HG03460 (cell line): ENCODE results near the gene TAF1A.
"Not testable (repeated sequence)": the region's sequence is repeated elsewhere in the genome, so short reads cannot be mapped to it uniquely, and the experiment has no call there.

Experiments
- ATAC-seq: cut with Tn5 transposase; IDR thresholded peaks from one replicate; pipeline ENCODE4 v1.9.1; 2021; ENCODE audit not compliant: unreplicated experiment

The TAF1A gene

GRCh38 chr1:222589462-222590302, at the start of gene TAF1A:
TAF1A (minus strand) TSS chr1:222589933.
- ATAC-seq = peak; percentile 100

DNA sequence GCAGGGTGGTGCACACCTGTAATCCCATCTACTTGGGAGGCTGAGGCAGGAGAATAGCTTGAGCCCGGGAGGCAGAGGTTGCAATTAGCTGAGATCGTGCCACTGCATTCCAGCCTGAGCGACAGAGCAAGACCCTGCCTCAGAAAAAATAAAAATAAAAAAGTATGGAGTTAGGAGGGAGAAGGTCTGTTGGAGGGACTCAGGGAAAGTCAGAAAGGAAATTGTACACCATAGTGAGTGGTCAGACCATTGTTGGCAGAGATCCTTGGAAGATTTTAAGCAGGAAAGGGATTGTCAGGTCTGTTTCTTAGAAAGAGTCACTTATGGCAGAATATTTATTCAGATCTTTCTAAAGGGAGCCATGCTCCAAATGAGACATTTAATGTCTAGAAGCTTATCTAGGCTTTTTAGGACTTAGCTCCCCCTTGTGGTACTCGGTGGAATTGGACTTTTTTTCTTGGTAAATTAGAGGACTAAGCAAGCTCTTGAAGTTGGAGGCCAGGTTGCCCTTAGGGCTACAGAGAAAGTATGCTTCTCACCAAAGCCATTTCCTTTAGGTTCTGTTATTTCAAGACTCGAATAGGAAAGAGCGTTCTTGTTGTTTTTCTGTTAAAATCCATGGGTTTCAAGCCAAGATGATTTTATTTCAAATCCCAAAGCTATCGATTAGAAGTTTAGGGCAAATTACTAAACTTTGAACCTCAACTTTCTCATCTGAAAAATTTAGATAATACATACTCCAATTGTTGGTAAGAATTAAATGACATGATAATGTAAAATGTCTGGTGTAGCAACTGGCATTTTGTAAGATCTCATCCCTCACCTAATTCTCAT, 44.7 kb upstream of the TAF1A start:
- no peak for ATAC-seq

DNA sequence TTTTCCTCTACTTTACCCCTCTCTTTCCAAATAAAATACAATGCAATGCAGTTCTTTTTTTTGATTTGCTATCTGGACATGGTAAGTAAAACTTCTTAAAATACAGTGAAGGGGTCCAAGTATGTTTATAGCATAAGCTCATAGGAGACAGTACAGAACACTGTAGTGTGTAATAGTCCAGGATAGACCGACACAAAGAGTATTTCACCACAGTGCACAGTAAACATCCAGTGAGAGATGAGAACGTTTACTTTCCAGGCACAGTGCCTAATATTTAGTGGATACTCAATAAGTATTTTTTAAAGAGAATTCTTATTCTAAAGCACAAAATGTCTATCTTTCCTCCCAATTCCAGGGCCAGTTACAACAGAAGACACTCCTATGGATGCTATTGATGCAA, 43.0 kb upstream of the TAF1A start:
- ATAC-seq = no peak

- ATAC-seq = no peak
Observed at GRCh38 chr1:222631611-222632208, 42.0 kb upstream of the TAF1A start.

DNA sequence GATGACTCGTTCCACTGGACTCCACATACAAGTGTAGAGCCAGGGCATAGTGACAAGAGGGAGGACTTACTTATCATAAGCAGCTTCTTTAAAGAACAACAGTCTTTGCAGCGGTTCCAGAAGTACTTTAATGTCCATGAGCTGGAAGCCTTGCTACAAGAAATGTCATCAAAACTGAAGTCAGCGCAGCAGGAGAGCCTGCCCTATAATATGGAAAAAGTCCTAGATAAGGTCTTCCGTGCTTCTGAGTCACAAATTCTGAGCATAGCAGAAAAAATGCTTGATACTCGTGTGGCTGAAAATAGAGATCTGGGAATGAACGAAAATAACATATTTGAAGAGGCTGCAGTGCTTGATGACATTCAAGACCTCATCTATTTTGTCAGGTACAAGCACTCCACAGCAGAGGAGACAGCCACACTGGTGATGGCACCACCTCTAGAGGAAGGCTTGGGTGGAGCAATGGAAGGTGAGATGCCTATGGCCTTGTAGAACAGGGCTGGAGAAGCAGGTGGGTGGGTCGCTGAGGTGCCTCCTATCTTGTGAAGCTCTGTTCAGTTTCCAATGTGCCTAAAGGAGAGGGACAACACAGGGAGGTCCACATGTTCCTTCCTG, 40.3 kb upstream of the TAF1A start:
- no peak for ATAC-seq

DNA sequence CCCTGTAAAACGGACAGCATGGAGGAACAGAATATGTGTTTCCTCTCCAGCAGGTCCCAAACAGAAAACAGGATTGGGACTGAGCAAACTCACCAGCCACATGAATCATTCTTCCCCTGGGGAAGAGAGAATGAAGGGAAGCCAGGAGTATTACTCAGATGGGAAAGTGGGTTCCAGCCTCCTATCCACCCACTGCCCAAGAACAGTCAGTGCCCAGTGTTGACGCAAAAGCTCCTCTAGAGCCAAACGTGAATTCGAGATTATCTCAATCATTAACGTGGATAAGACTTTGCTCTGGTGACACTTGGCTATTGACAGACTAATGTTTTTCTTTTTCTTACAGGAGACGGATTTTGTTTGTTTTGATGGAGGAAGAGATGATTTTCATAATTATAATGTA, 37.5 kb upstream of the TAF1A start:
- no peak for ATAC-seq

DNA sequence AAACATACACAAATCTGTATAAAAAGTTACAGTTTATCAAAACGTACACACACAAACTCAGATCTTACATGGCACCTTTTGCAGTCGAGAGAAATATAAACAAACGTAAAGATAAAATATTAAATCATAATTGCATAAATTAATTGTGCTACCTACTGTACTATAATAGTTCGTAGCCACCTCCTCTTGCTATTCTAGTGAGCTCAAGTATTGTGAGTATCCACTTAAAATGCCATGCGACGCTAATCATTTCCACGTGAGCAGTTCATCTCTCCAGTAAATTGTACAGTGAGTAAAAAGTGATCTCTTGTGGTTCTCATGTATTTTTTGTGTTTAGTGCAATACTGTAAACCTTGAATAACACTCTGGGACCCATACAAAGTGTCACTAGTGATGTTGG, 34.5 kb upstream of the TAF1A start:
- no peak for ATAC-seq

DNA sequence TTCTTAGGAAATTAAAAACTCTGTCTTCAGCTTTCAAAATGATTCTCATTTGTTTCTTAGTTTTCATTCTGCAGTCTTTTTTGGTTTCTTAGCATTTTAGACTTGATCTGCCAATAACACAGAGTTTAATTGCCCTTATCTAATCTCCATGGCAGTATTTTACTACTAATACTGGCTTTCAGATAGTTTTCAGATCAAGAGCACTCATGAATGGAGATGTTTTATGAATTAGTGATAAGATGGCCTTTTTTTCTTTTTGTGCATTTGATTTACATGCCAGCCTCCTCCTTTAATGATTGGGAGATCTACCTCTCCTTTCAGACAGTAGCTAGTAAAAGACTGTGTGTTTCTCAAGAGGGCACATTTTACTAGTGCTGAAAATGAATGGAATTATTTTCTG, 33.7 kb upstream of the TAF1A start:
- no peak for ATAC-seq

DNA sequence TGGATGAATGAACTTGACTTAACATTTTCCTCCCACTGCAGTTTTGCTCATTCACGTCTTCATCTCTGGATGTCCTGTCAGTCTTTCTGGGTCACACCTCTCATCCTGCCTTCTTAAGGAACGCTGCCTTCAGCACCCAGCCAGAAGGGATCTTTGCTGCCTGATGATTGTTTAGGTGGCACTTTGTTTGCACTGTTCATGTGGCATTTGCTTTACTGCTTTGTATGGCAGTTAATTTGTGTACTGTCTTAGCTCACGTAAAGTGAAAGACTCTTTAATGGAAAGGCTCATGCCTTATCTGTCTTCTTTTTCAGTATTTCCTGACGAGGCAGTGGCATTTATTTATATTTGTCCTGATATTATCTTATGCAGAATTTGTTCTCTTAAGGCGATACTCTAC, 33.0 kb upstream of the TAF1A start:
- ATAC-seq = no peak

DNA sequence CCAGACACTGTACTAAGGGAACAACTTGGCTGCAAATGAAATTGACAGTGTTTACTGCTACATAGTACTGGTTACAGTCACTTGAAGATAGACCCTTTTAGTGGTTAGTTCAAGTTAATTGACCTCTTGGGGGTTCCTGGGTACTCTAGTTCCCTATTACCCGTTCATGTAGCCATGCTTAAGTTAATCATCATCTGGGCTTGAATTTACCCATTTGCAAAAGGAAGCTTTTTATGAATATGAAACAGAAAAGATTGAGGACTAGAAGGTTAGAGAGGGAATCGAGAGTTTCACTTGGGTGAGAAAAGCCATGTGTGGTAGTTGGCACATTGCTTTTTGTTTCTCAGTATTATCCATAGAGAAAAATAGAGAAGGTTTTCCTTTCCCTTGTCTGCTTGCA, 30.8 kb upstream of the TAF1A start:
- peak; percentile 58 for ATAC-seq

GRCh38 chr1:222618880-222619596, 29.3 kb upstream of the TAF1A start:
- ATAC-seq = no peak

GRCh38 chr1:222618001-222618879, 28.5 kb upstream of the TAF1A start, which contains the start of gene MIA3:
MIA3 (plus strand) TSS chr1:222618097; CDS start chr1:222618111, 14 bp downstream.
- peak; percentile 52 for ATAC-seq

DNA sequence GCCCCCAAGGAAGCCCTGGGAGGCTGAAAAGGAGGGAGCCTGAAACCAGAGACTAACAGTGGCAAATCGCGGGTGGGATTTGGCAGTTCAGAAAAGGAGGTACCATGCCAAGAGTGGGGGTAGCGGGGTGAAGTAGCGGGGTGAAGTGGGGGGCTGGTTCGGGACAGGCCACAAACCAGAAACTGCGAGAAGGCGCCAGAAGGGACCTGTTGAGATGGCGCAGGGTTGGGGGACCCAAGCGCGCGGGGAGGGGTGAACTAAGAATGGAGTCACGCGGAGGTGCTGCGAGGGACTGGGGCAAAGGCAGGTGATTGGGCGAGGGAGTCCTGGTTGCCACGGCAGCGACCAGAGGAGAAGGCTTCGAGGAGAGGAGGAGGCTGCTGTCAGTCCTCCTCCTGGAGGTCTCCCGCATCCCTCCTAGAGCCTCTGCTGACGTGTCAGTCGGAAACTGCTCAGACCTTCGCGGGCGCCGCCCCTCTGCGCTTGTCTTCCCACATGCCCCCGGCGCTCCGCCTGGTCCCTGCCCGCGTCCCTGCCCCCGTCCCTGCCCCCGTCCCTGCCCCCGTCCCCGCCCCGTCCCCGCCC, 27.7 kb upstream of the TAF1A start:
- ATAC-seq = peak; percentile 63

GRCh38 chr1:222616525-222616924, 26.8 kb upstream of the TAF1A start:
- no peak for ATAC-seq

DNA sequence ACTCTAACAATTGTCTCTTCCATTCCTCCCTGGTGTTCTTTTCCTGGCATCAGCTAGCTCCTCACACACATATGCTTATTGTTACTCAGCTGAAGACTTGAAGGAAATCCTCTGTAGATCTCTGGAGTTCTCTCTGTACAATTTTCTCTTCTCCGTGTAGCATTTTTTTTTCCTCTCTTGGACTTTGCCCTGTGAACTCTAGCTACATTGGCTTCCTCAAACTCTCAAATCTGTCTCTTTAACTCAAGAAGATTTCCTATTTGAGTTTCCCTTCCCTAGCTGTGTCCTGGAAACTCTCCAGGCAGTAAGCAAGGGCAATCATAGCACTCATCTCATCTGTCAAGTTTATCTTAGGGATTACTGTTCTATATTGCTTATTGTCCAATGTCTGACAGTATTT, 23.9 kb upstream of the TAF1A start:
- ATAC-seq = no peak

DNA sequence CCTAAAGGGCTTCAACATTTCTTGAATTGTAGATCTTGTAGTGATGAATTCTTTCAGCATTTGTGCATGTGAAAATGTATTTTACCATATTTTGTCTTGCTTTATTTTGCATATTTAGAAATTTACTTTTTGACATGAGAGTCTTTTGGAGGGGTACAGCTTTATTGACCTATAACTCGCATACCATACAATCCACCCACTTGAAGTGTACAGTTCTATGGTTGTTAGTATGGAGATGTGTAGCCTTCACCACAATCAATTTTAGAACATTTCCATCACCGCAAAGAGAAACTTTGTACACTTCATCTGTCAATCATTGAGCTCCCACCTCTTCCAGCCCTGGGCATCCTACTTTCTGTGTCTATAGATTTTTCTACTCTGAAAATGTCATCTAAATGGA, 21.0 kb upstream of the TAF1A start:
- no peak for ATAC-seq

- ATAC-seq = not testable (repeated sequence)
Observed at GRCh38 chr1:222609111-222609510, 19.4 kb upstream of the TAF1A start.

GRCh38 chr1:222606757-222607156, 17.0 kb upstream of the TAF1A start:
- no peak for ATAC-seq

DNA sequence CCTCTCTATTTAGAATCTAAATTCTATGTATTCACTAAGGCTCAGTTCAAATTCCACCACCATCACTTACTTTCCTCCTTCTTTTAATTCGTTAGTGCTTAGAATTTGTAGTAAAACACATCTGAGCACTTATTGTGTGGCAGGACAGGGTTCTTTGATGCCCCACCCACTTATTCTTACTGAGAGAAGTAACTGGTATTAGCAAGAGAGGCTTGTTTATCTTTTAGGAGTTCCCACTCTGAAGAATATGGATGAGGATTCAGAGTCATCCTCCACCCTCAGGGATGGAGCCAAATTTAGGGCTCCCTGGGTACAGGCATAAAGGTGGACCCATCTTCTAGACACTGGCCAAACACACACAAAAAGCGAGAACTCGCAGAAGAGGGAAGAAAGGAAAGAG, 11.5 kb upstream of the TAF1A start:
- ATAC-seq = no peak
